Spinal cord (tissue), 10 donors: ENCODE data around the gene WFDC11. TPM values are rescaled to one million over a fixed set of nuclear protein-coding genes. Genes with fewer than 3 reads are reported as not detected.
A peak's percentile ranks its signal among the peaks of the same experiment; 100 is the strongest.

Experiments used
- DNase-seq, 6 donors: peaks; one replicate each; pipeline versions ENCODE4 v3.0.0 to v3.0.0-alpha.2; 2013 to 2015; ENCODE audit warnings: low spot score in 6 of 6, low read depth in 4 of 6
- H3K27ac ChIP-seq: one replicate; pipeline ENCODE4 v1.5.1; 2013; ENCODE audit warnings: low read depth, low read length, control low read depth
- H3K27me3 ChIP-seq: one replicate; pipeline ENCODE4 v1.6.1; 2013; ENCODE audit warnings: low read length; ENCODE audit not compliant: control insufficient read depth, insufficient read depth
- H3K36me3 ChIP-seq: one replicate; pipeline ENCODE4 v1.6.1; 2013; ENCODE audit warnings: low read length; ENCODE audit not compliant: control insufficient read depth, insufficient read depth
- H3K4me1 ChIP-seq: one replicate; pipeline ENCODE4 v1.6.1; 2013; ENCODE audit warnings: low read length; ENCODE audit not compliant: control insufficient read depth, insufficient read depth
- H3K4me3 ChIP-seq: one replicate; pipeline ENCODE4 v1.5.1; 2013; ENCODE audit warnings: low read depth, low read length, control low read depth
- H3K9me3 ChIP-seq: one replicate; pipeline ENCODE4 v1.6.1; 2013; ENCODE audit warnings: low read length; ENCODE audit not compliant: control insufficient read depth, insufficient read depth
- WGBS: methylation state at CpG from one replicate; pipeline ENCODE4 v1.1.5; 2013; ENCODE audit warnings: missing lambda C conversion rate; ENCODE audit not compliant: insufficient coverage; 5-methylcytosine and 5-hydroxymethylcytosine counted together
- polyA plus RNA-seq, 2 donors: library from polyadenylated mRNA; unstranded; fragments of 120-200 nt; gene quantifications; one replicate each; pipeline ENCODE4 v1.2.1, GENCODE V29; 2013; ENCODE audit not compliant: insufficient read length in 2 of 2
- small RNA-seq: library from RNA; depleted of rRNA; stranded (forward); fragments of <200 nt; gene quantifications from one replicate; pipeline ENCODE3, GENCODE V24; 2014; ENCODE audit warnings: low replicate concordance
- total RNA-seq, 2 donors: library from RNA; depleted of rRNA in 1 of 2; stranded (reverse); fragments of 120-200 nt in 1 of 2; fragments of >200 nt in 1 of 2; gene quantifications; one replicate each; pipeline versions ENCODE4 v1.2.3 to v1.2.4, GENCODE V29; 2013 to 2014
- donor health status: healthy.

WFDC11 gene
- total and polyA plus RNA-seq, 4 donors = not detected

DNA sequence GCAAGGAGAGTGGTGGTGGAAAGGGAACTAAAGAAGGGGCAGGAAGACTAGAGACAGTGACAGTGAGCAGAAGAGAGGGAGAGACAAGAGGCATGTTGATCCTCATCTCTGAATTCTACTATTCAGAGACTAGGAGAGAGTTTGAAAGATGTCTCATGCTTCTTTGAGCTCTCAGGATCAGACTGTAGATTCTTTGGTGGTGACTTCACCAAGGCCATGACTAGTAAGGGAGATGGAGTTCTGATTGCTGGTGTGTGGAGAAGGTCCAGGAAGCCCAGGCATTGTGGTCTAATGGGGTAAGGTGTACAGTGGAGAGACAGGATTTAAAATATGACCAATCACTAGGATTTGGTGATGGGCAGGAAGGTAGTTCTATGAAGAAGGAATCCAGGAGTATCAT lies 39.7 kb downstream of the WFDC11 start:
- no peaks in the 10 kb centered on the region for H3K36me3 ChIP-seq
- peaks cover 3% of the 10 kb centered on the region for H3K27me3 ChIP-seq
- no peaks in the 10 kb centered on the region for H3K4me1 ChIP-seq
- DNase-seq = no peak
- H3K27ac ChIP-seq = no peak overlapping the region
- no peak overlapping the region for H3K4me3 ChIP-seq
- no peaks in the 10 kb centered on the region for H3K9me3 ChIP-seq

DNA sequence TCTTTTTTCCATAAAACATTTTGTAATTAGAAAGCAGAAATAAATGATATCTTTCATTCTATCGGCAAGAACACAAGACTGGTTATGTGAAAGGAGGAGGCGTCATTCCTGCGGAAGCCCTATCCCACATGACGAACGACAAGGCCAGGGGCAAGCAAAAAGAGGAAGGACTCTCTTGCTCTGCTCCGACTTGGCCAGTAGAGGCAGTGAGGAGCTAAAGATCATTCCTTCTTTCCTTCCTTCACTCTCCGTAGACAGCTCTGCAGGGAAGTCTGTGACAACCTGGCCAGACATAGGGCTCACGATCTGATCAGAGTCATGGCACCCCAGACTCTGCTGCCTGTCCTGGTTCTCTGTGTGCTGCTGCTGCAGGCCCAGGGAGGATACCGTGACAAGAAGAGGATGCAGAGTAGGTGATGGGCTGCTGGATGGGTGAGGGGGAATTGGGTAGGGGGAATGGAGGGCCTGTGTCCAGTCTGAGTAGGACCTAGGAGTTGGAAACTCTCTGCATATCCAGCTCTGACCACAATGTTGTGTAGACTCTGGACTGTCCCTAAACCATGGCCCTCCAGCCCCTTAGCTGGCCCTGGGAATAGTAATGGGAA lies 40.4 kb downstream of the WFDC11 start, which contains the start of gene WFDC10A:
TSS of gene WFDC10A (plus strand) at position 244 of the 605 bp plus-strand sequence. CDS start at position 319, 75 bp downstream.
- Histone ChIP-seq H3K27me3 (peaks cover 3% of the 10 kb centered on the region), H3K27ac (no peak within 1 kb of the TSS), H3K4me1 (no peaks in the 10 kb centered on the region), H3K4me3 (no peak within 1 kb of the TSS), H3K36me3 (no peaks in the 10 kb centered on the region), H3K9me3 (no peaks in the 10 kb centered on the region)
- 11% methylated on average over 9 of the region's 9 CpGs for WGBS
- DNase-seq = peak in 3 of 6 donors; percentile 5 to 68 (median 37)

GRCh38 chr20:45626540-45626939 lies 43.5 kb downstream of the WFDC11 start:
- no peak overlapping the region for H3K4me3 ChIP-seq
- no peaks in the 10 kb centered on the region for H3K9me3 ChIP-seq
- no CpG with 5 or more reads among the region's 2 CpGs for WGBS
- H3K36me3 ChIP-seq = no peaks in the 10 kb centered on the region
- peaks cover 3% of the 10 kb centered on the region for H3K27me3 ChIP-seq
- H3K4me1 ChIP-seq = no peaks in the 10 kb centered on the region
- no peak for DNase-seq
- H3K27ac ChIP-seq = no peak overlapping the region

DNA sequence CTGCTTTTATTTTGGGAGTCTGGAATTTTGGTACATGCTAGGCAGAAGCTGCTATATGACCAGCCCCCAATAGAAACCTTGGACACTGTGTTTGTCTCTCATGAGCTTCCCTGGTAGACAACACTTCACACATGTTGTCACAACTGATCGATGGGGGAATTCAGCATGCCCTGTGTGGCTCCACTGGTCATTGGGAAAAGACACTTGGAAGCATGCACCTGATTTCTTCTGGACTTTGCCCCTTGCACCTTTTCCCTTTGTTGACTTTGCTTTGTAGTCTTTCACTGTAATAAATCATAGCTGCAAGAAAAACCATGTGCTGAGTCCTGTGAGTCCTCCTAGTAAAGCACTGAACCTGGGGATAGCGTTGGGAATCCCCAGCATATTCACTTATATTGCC lies 48.4 kb downstream of the WFDC11 start:
- H3K4me3 ChIP-seq = no peak overlapping the region
- no peaks in the 10 kb centered on the region for H3K27me3 ChIP-seq
- H3K27ac ChIP-seq = no peak overlapping the region
- no peaks in the 10 kb centered on the region for H3K36me3 ChIP-seq
- H3K9me3 ChIP-seq = no peaks in the 10 kb centered on the region
- no peak for DNase-seq
- no peaks in the 10 kb centered on the region for H3K4me1 ChIP-seq
- 100% methylated on average over 1 of the region's 2 CpGs for WGBS

- Histone ChIP-seq H3K4me3 (no peak overlapping the region), H3K27me3 (no peaks in the 10 kb centered on the region), H3K4me1 (no peaks in the 10 kb centered on the region), H3K36me3 (no peaks in the 10 kb centered on the region), H3K27ac (no peak overlapping the region), H3K9me3 (no peaks in the 10 kb centered on the region)
- DNase-seq = no peak
- no CpG with 5 or more reads among the region's 2 CpGs for WGBS
Observed at GRCh38 chr20:45617591-45617990, 52.4 kb downstream of the WFDC11 start.

DNA sequence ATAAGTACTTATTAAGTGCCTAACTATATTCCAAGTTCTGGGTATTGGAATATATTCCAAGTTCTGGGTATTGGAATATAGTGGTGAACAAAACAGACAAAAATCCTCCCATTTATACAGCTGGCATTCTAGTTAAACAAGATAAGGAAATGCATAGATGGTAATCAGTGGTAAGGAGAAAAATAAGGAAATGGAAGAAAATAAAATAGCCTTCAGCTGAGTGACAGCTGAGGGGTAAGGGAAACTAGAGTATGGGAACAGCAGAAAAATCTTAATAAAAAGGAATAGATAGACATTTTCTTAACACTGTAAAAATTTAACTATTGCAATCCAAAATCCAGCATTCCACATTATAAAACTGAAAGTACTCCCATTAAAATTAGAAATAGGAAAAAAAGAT lies 57.7 kb downstream of the WFDC11 start:
- DNase-seq = no peak
- H3K27me3 ChIP-seq = no peaks in the 10 kb centered on the region
- no peak overlapping the region for H3K4me3 ChIP-seq
- no peaks in the 10 kb centered on the region for H3K4me1 ChIP-seq
- H3K27ac ChIP-seq = no peak overlapping the region
- H3K9me3 ChIP-seq = no peaks in the 10 kb centered on the region
- H3K36me3 ChIP-seq = no peaks in the 10 kb centered on the region

GRCh38 chr20:45611054-45611453 lies 59.0 kb downstream of the WFDC11 start:
- no peaks in the 10 kb centered on the region for H3K4me1 ChIP-seq
- no peaks in the 10 kb centered on the region for H3K9me3 ChIP-seq
- H3K4me3 ChIP-seq = no peak overlapping the region
- H3K36me3 ChIP-seq = no peaks in the 10 kb centered on the region
- WGBS = 93% methylated on average over 2 of the region's 4 CpGs
- DNase-seq = no peak
- no peaks in the 10 kb centered on the region for H3K27me3 ChIP-seq
- H3K27ac ChIP-seq = no peak overlapping the region

DNA sequence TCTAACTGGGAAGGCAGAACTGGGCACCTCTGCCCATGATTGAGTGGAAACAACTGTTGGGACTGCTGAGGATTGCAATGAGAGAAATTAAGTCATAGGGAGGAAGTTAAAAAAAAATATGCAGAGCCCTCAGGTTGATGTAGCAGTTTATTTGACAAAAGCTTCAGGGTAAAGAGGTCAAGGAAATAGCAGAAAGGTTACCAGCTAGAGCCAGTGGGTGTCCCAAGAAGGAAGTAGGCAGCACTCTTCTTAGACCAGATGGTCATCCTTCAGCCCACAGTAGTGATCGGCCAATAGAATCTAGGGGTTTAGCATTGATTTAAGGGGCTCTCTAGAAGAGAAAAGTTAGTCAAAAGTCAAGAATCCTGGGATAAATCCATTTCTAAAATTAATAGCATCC lies 62.2 kb downstream of the WFDC11 start:
- no peak overlapping the region for H3K4me3 ChIP-seq
- H3K27ac ChIP-seq = no peak overlapping the region
- no CpG with 5 or more reads among the region's 1 CpG for WGBS
- no peaks in the 10 kb centered on the region for H3K27me3 ChIP-seq
- no peak for DNase-seq
- peaks cover 3% of the 10 kb centered on the region for H3K9me3 ChIP-seq
- no peaks in the 10 kb centered on the region for H3K36me3 ChIP-seq
- H3K4me1 ChIP-seq = no peaks in the 10 kb centered on the region

Small RNA genes within 50 kb of the gene (small RNA-seq; reads per million reads assigned to genes)
- gene MIR3617 = 0.16 reads per million

Other genes with a start within 250 kb of the WFDC11 start
- 1 to 10 TPM; 7.0 to 8.1 TPM for gene WFDC2, start 200.5 kb downstream of the WFDC11 start, total RNA-seq
- 10 to 100 TPM; 64.9 to 70.0 TPM for gene WFDC2, start 200.5 kb downstream of the WFDC11 start, polyA plus RNA-seq
- gene SPINT3, start 154.6 kb downstream of the WFDC11 start, total RNA-seq = not detected
- gene SPINT3, start 154.6 kb downstream of the WFDC11 start, polyA plus RNA-seq = not detected
- not detected for gene WFDC6, start 130.8 kb downstream of the WFDC11 start, total RNA-seq
- not detected for gene WFDC6, start 130.8 kb downstream of the WFDC11 start, polyA plus RNA-seq
- gene EPPIN, start 122.8 kb downstream of the WFDC11 start, total RNA-seq = under 1 TPM; 0.10 to 0.17 TPM
- gene EPPIN, start 122.8 kb downstream of the WFDC11 start, polyA plus RNA-seq = under 1 TPM; 0.36 to 0.41 TPM
- gene WFDC8, start 91.0 kb downstream of the WFDC11 start, total RNA-seq = not detected
- under 1 TPM in 1 of 2 donors, not detected in 1; 0.30 TPM for gene WFDC8, start 91.0 kb downstream of the WFDC11 start, polyA plus RNA-seq
- not detected for gene WFDC10A, start 40.5 kb downstream of the WFDC11 start, total RNA-seq
- gene WFDC10A, start 40.5 kb downstream of the WFDC11 start, polyA plus RNA-seq = not detected
- not detected for gene WFDC9, start 39.0 kb downstream of the WFDC11 start, total RNA-seq
- gene WFDC9, start 39.0 kb downstream of the WFDC11 start, polyA plus RNA-seq = not detected
- gene WFDC13, start 31.8 kb upstream of the WFDC11 start, total RNA-seq = not detected
- not detected for gene WFDC13, start 31.8 kb upstream of the WFDC11 start, polyA plus RNA-seq
- not detected for gene WFDC10B, start 34.8 kb upstream of the WFDC11 start, total RNA-seq
- not detected for gene WFDC10B, start 34.8 kb upstream of the WFDC11 start, polyA plus RNA-seq
- gene SPINT4, start 52.1 kb upstream of the WFDC11 start, total RNA-seq = not detected
- not detected for gene SPINT4, start 52.1 kb upstream of the WFDC11 start, polyA plus RNA-seq
- gene WFDC3, start 121.6 kb upstream of the WFDC11 start, total RNA-seq = 1 to 10 TPM in 1 of 2 donors, under 1 TPM in 1; 0.59 to 2.8 TPM
- gene WFDC3, start 121.6 kb upstream of the WFDC11 start, polyA plus RNA-seq = 1 to 10 TPM; 2.5 to 3.0 TPM
- 10 to 100 TPM; 15.3 to 20.3 TPM for gene DNTTIP1, start 121.7 kb upstream of the WFDC11 start, total RNA-seq
- gene DNTTIP1, start 121.7 kb upstream of the WFDC11 start, polyA plus RNA-seq = 10 to 100 TPM; 38.9 to 40.5 TPM
- gene UBE2C, start 142.4 kb upstream of the WFDC11 start, total RNA-seq = 10 to 100 TPM in 1 of 2 donors, 1 to 10 TPM in 1; 7.1 to 31.7 TPM
- 10 to 100 TPM; 27.0 to 36.0 TPM for gene UBE2C, start 142.4 kb upstream of the WFDC11 start, polyA plus RNA-seq
- gene TNNC2, start 157.1 kb upstream of the WFDC11 start, total RNA-seq = 1 to 10 TPM; 1.1 to 2.4 TPM
- gene TNNC2, start 157.1 kb upstream of the WFDC11 start, polyA plus RNA-seq = 1 to 10 TPM; 3.2 to 8.8 TPM
- 10 to 100 TPM; 23.8 to 40.4 TPM for gene SNX21, start 163.6 kb upstream of the WFDC11 start, total RNA-seq
- gene SNX21, start 163.6 kb upstream of the WFDC11 start, polyA plus RNA-seq = 10 to 100 TPM; 35.8 to 40.7 TPM
- gene ACOT8, start 187.2 kb upstream of the WFDC11 start, total RNA-seq = 10 to 100 TPM; 27.8 to 37.9 TPM
- gene ACOT8, start 187.2 kb upstream of the WFDC11 start, polyA plus RNA-seq = 10 to 100 TPM; 38.7 to 46.3 TPM
- 1 to 10 TPM; 8.8 to 9.3 TPM for gene ZSWIM3, start 187.4 kb upstream of the WFDC11 start, total RNA-seq
- gene ZSWIM3, start 187.4 kb upstream of the WFDC11 start, polyA plus RNA-seq = 1 to 10 TPM; 6.1 to 7.2 TPM
- 10 to 100 TPM in 1 of 2 donors, 1 to 10 TPM in 1; 5.5 to 12.0 TPM for gene ZSWIM1, start 211.0 kb upstream of the WFDC11 start, total RNA-seq
- 10 to 100 TPM; 15.9 to 18.3 TPM for gene ZSWIM1, start 211.0 kb upstream of the WFDC11 start, polyA plus RNA-seq
- gene SPATA25, start 217.4 kb upstream of the WFDC11 start, total RNA-seq = 1 to 10 TPM; 1.3 to 3.0 TPM
- 1 to 10 TPM; 2.6 to 5.6 TPM for gene SPATA25, start 217.4 kb upstream of the WFDC11 start, polyA plus RNA-seq
- 1 to 10 TPM; 2.4 to 6.3 TPM for gene NEURL2, start 221.0 kb upstream of the WFDC11 start, total RNA-seq
- 1 to 10 TPM; 3.6 to 7.0 TPM for gene NEURL2, start 221.0 kb upstream of the WFDC11 start, polyA plus RNA-seq
- gene CTSA, start 221.1 kb upstream of the WFDC11 start, total RNA-seq = 10 to 100 TPM; 29.4 to 58.4 TPM
- gene CTSA, start 221.1 kb upstream of the WFDC11 start, polyA plus RNA-seq = 100 to 1,000 TPM in 1 of 2 donors, 10 to 100 TPM in 1; 75.7 to 102 TPM
- gene PLTP, start 241.9 kb upstream of the WFDC11 start, total RNA-seq = 100 to 1,000 TPM in 1 of 2 donors, 10 to 100 TPM in 1; 73.7 to 471 TPM
- gene PLTP, start 241.9 kb upstream of the WFDC11 start, polyA plus RNA-seq = 100 to 1,000 TPM; 222 to 234 TPM